ENCODE data around the gene WWTR1.

DNA sequence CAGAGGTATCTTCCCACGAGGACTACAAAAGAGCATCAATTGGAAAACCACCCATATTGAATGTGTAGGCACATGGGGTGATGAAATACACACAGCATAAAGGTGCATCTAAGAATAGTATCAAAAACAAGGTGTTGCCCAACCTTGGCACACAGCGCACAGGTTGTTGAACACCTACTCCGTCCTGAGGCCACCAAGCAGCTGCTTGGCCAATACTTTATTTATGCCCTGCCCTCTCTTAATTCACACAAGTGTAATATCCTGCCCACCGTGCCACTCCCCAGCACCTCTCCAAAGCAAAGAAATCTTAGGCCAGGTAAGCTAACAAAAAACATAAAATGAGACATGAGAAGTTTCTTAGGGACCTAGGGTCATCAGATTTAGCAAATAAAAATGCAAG lies 31.2 kb downstream of the WWTR1 start:
- TF ChIP-seq, protein P1, sequence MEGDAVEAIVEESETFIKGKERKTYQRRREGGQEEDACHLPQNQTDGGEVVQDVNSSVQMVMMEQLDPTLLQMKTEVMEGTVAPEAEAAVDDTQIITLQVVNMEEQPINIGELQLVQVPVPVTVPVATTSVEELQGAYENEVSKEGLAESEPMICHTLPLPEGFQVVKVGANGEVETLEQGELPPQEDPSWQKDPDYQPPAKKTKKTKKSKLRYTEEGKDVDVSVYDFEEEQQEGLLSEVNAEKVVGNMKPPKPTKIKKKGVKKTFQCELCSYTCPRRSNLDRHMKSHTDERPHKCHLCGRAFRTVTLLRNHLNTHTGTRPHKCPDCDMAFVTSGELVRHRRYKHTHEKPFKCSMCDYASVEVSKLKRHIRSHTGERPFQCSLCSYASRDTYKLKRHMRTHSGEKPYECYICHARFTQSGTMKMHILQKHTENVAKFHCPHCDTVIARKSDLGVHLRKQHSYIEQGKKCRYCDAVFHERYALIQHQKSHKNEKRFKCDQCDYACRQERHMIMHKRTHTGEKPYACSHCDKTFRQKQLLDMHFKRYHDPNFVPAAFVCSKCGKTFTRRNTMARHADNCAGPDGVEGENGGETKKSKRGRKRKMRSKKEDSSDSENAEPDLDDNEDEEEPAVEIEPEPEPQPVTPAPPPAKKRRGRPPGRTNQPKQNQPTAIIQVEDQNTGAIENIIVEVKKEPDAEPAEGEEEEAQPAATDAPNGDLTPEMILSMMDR (IDR thresholded peaks at IDR 0.05): no peak
- TF ChIP-seq POLR2A (IDR thresholded peaks at IDR 0.05) (no peak), POLR2AphosphoS5 (IDR thresholded peaks at IDR 0.05) (no peak)
